IMR-90 (cell line): Measurements from ENCODE around the gene NMT1. TPM values are rescaled to one million over a fixed set of nuclear protein-coding genes. Genes with fewer than 3 reads are reported as not detected.

Experiments used
- ATAC-seq: fragments of 200-7000 bp; cut with Tn5 transposase; 2 replicates; pipeline ENCODE4 v1.9.1; 2020; ENCODE audit warnings: low read depth, mild to moderate bottlenecking, moderate library complexity
- BruUV-seq: library from RNA; stranded (reverse); fragments of 400-500 nt; replicated peaks from 2 replicates; lab custom pipeline; 2021; lab: Mats Ljungman, UMichigan
- CTCF ChIA-PET: fragments of 300-600 bp; formaldehyde crosslinking; extraction: SDS; loops from one replicate; lab custom pipeline; 2021; ENCODE audit warnings: antibody characterized with exemption; lab: Yijun Ruan, JAX
- POLR2A ChIA-PET: fragments of 300-600 bp; sonication (Branson Sonifier 250); formaldehyde crosslinking; loops from one replicate; lab custom pipeline; 2022; ENCODE audit warnings: antibody characterized with exemption; ENCODE audit not compliant: unreplicated experiment; lab: Charles Lee
- DNase-seq: peaks from one replicate; pipeline ENCODE4 v3.0.0; 2013
- H2AFZ ChIP-seq: replicated peaks from 2 replicates; pipeline ENCODE3; 2013; ENCODE audit warnings: low read length, mild to moderate bottlenecking; ENCODE audit not compliant: poor library complexity
- H2AK5ac ChIP-seq: 2 replicates; pipeline ENCODE4 v1.6.1; 2013; ENCODE audit warnings: low read depth, low read length, inconsistent platforms
- H2AK9ac ChIP-seq: replicated peaks from 2 replicates; pipeline ENCODE3; 2013; ENCODE audit warnings: mild to moderate bottlenecking, low read depth, low read length, moderate library complexity; ENCODE audit not compliant: poor library complexity
- H2BK120ac ChIP-seq: 2 replicates; pipeline ENCODE4 v1.6.1; 2013; ENCODE audit warnings: low read depth, low read length, inconsistent platforms
- H2BK15ac ChIP-seq: 3 replicates; pipeline ENCODE4 v1.6.1; 2013; ENCODE audit warnings: low read depth, low read length, inconsistent platforms
- H2BK20ac ChIP-seq: 2 replicates; pipeline ENCODE4 v1.6.1; 2013; ENCODE audit warnings: low read depth, mild to moderate bottlenecking, inconsistent platforms, low read length, moderate library complexity
- H2BK5ac ChIP-seq: 2 replicates; pipeline ENCODE4 v1.6.1; 2013; ENCODE audit warnings: mild to moderate bottlenecking, low read depth, low read length, inconsistent platforms; ENCODE audit not compliant: poor library complexity, severe bottlenecking
- H3K14ac ChIP-seq: replicated peaks from 2 replicates; pipeline ENCODE4 v1.6.1; 2013; ENCODE audit warnings: low read depth, low read length, inconsistent platforms
- H3K18ac ChIP-seq: 2 replicates; pipeline ENCODE4 v1.6.1; 2013; ENCODE audit warnings: low read depth, low read length, control low read depth
- H3K23ac ChIP-seq: 2 replicates; pipeline ENCODE4 v1.6.1; 2013; ENCODE audit warnings: low read depth, low read length, inconsistent platforms
- H3K27ac ChIP-seq: 2 replicates; pipeline ENCODE4 v1.5.1; 2013; ENCODE audit warnings: mild to moderate bottlenecking, control low read depth, low read length; ENCODE audit not compliant: insufficient read depth
- H3K27me3 ChIP-seq: 2 replicates; pipeline ENCODE4 v1.6.1; 2013; ENCODE audit warnings: low read length; ENCODE audit not compliant: control insufficient read depth, insufficient read depth
- H3K36me3 ChIP-seq: 2 replicates; pipeline ENCODE4 v1.6.1; 2013; ENCODE audit warnings: low read length, mixed read lengths; ENCODE audit not compliant: control insufficient read depth, insufficient read depth
- H3K4ac ChIP-seq: 2 replicates; pipeline ENCODE4 v1.6.1; 2013; ENCODE audit warnings: low read depth, low read length, inconsistent platforms
- H3K4me1 ChIP-seq: 2 replicates; pipeline ENCODE4 v1.6.1; 2013; ENCODE audit warnings: low read length, mixed read lengths; ENCODE audit not compliant: control insufficient read depth, insufficient read depth
- H3K4me2 ChIP-seq: 2 replicates; pipeline ENCODE4 v1.6.1; 2013; ENCODE audit warnings: low read depth, mild to moderate bottlenecking, control low read depth, low read length, moderate library complexity
- H3K4me3 ChIP-seq: 2 replicates; pipeline ENCODE4 v1.5.1; 2013; ENCODE audit warnings: low read depth, mild to moderate bottlenecking, control low read depth, low read length, moderate library complexity; ENCODE audit not compliant: insufficient read depth
- H3K56ac ChIP-seq: 2 replicates; pipeline ENCODE4 v1.6.1; 2013; ENCODE audit warnings: low read length, inconsistent platforms; ENCODE audit not compliant: insufficient read depth; ENCODE audit errors: extremely low read depth
- H3K79me1 ChIP-seq, 2 experiments: 2 replicates each; pipeline ENCODE4 v1.6.1; 2013; ENCODE audit warnings: low read length in 2 of 2, inconsistent platforms in 1 of 2, low read depth in 1 of 2
- H3K9ac ChIP-seq: 2 replicates; pipeline ENCODE4 v1.6.1; 2013; ENCODE audit warnings: low read depth, low read length, control low read depth
- H3K9me1 ChIP-seq: 2 replicates; pipeline ENCODE4 v1.6.1; 2013; ENCODE audit warnings: low read length, inconsistent platforms; ENCODE audit not compliant: insufficient read depth
- H3K9me3 ChIP-seq: 2 replicates; pipeline ENCODE4 v1.6.1; 2013; ENCODE audit warnings: low read length; ENCODE audit not compliant: control insufficient read depth, insufficient read depth
- H4K20me1 ChIP-seq: 2 replicates; pipeline ENCODE4 v1.6.1; 2013; ENCODE audit warnings: low read length, inconsistent platforms; ENCODE audit not compliant: insufficient read depth
- H4K5ac ChIP-seq: 2 replicates; pipeline ENCODE4 v1.6.1; 2013; ENCODE audit warnings: mild to moderate bottlenecking, low read depth, low read length, control low read depth
- H4K8ac ChIP-seq, 2 experiments: 2 replicates each; pipeline ENCODE4 v1.6.1; 2013; ENCODE audit warnings: low read depth in 2 of 2, low read length in 2 of 2, control low read depth in 1 of 2, inconsistent platforms in 1 of 2
- H4K91ac ChIP-seq: 2 replicates; pipeline ENCODE4 v1.6.1; 2013; ENCODE audit warnings: low read depth, low read length, inconsistent platforms; ENCODE audit not compliant: insufficient read depth
- BHLHE40 ChIP-seq: fragments of 150-350 bp; IDR thresholded peaks from 2 replicates; pipeline ENCODE4 v1.6.1; 2016; ENCODE audit warnings: mild to moderate bottlenecking, low read depth, low read length
- CEBPB ChIP-seq: IDR thresholded peaks from 2 replicates; pipeline ENCODE4 v1.6.1; 2012; ENCODE audit warnings: low read depth, low read length, improper control_type of control experiment
- CHD1 ChIP-seq: IDR thresholded peaks from 2 replicates; pipeline ENCODE4 v1.6.1; 2012; ENCODE audit warnings: low read depth, low read length, improper control_type of control experiment
- FOS ChIP-seq: fragments of 150-350 bp; IDR thresholded peaks from 2 replicates; pipeline ENCODE4 v1.6.1; 2016; ENCODE audit warnings: low read depth, low read length
- MAFK ChIP-seq: IDR thresholded peaks from 2 replicates; pipeline ENCODE4 v1.6.1; 2012; ENCODE audit warnings: low read depth, low read length, improper control_type of control experiment
- MAZ ChIP-seq: IDR thresholded peaks from 2 replicates; pipeline ENCODE4 v1.6.1; 2012; ENCODE audit warnings: low read depth, mild to moderate bottlenecking, low read length, improper control_type of control experiment, moderate library complexity, borderline replicate concordance
- MXI1 ChIP-seq: IDR thresholded peaks from 2 replicates; pipeline ENCODE4 v1.6.1; 2012; ENCODE audit warnings: low read depth, mild to moderate bottlenecking, low read length, moderate library complexity, borderline replicate concordance
- NFE2L2 ChIP-seq: fragments of 150-350 bp; IDR thresholded peaks from 2 replicates; pipeline ENCODE4 v1.6.1; 2016; ENCODE audit warnings: low read depth, mild to moderate bottlenecking, low read length
- POLR2A ChIP-seq: IDR thresholded peaks from 2 replicates; pipeline ENCODE4 v1.6.1; 2012; ENCODE audit warnings: mild to moderate bottlenecking, low read depth, low read length
- RCOR1 ChIP-seq: IDR thresholded peaks from 2 replicates; pipeline ENCODE4 v1.6.1; 2012; ENCODE audit warnings: mild to moderate bottlenecking, low read length, improper control_type of control experiment; ENCODE audit not compliant: insufficient replicate concordance
- RFX5 ChIP-seq: IDR thresholded peaks from 2 replicates; pipeline ENCODE4 v1.8.0; 2012; ENCODE audit warnings: low read depth, mild to moderate bottlenecking, low read length, moderate library complexity
- SMC3 ChIP-seq: fragments of 150-350 bp; IDR thresholded peaks from 2 replicates; pipeline ENCODE4 v1.6.1; 2016; ENCODE audit warnings: low read depth, mild to moderate bottlenecking, antibody characterized with exemption, low read length, moderate library complexity
- WGBS, 2 experiments: methylation state at CpG; one replicate each; pipeline versions ENCODE4 v1.1.5 to v1.1.7; 2013; ENCODE audit warnings: missing lambda C conversion rate in 2 of 2; ENCODE audit not compliant: insufficient read length in 1 of 2; ENCODE audit errors: extremely low coverage in 2 of 2; 5-methylcytosine and 5-hydroxymethylcytosine counted together
- dilution Hi-C: fragments of 300-500 bp; cut with HindIII; formaldehyde crosslinking; loops from one replicate; pipeline ENCODE4 v1.14.3; 2018; ENCODE audit warnings: low sequenced_read_pairs; ENCODE audit not compliant: unreplicated experiment
- in situ Hi-C: fragments of 300-500 bp; cut with MboI; formaldehyde crosslinking; loops from 3 replicates; pipeline ENCODE4 v1.14.3; 2019; ENCODE audit warnings: low sequenced_read_pairs, inconsistent platforms, mixed read lengths
- intact Hi-C: fragments of 100-400 bp; cut with micrococcal nuclease; formaldehyde crosslinking; loops from 2 replicates; pipeline ENCODE4 v1.10.0; 2022
- polyA plus RNA-seq, 3 experiments: library from polyadenylated mRNA; depleted of rRNA; stranded (reverse); fragments of >200 nt; gene quantifications; 2 replicates each; pipeline ENCODE4 v1.2.3, GENCODE V29; 2012; ENCODE audit warnings: low replicate concordance in 1 of 3
- total RNA-seq: library from RNA; depleted of rRNA; stranded (reverse); fragments of >200 nt; gene quantifications from 2 replicates; pipeline ENCODE4 v1.2.3, GENCODE V29; 2012

The NMT1 gene
- total and polyA plus RNA-seq, 2 of the 4 experiments (the other 2 are of a cell fraction): 38.0 to 60.6 TPM

GRCh38 chr17:45123076-45123770 lies 62.1 kb downstream of the NMT1 start:
- H3K9me1 ChIP-seq: peaks cover 28% of the 10 kb centered on the region
- peak overlapping the region; percentile 100 for H2AK5ac ChIP-seq
- H2BK15ac ChIP-seq: peak overlapping the region; percentile 73; the same call in 2 of the 3 replicates
- no peak overlapping the region for H3K4me2 ChIP-seq
- ChIA-PET CTCF (interaction anchor here (1.7 kb wide), 1 partner anchor 12 kb away, joined by 5 read pairs; the partner anchor contains the start of gene ACBD4), POLR2A (no interaction called here)
- H3K56ac ChIP-seq: no peak overlapping the region
- no peak overlapping the region for H3K4me3 ChIP-seq
- WGBS, 2 experiments: no CpG with 5 or more reads among the region's 6 CpGs
- peaks cover 16% of the 10 kb centered on the region; the same call in 1 of the 2 replicates for H3K36me3 ChIP-seq
- H3K27me3 ChIP-seq: no peaks in the 10 kb centered on the region
- intact Hi-C loops: no loop called here
- DNase-seq (no peak), ATAC-seq (no peak)
- H3K27ac ChIP-seq: peak overlapping the region; percentile 69
- peak overlapping the region; percentile 83 to 89 for H4K8ac ChIP-seq
- no peak for TF ChIP-seq SMC3
- TF ChIP-seq MXI1: no peak
- TF ChIP-seq MAFK: no peak
- TF ChIP-seq POLR2A: no peak
- no peak for TF ChIP-seq MAZ
- TF ChIP-seq FOS: no peak
- no peak for TF ChIP-seq BHLHE40
- no peak for TF ChIP-seq RFX5
- TF ChIP-seq RCOR1: no peak
- TF ChIP-seq CHD1: no peak
- no peak for TF ChIP-seq NFE2L2
- no peak for TF ChIP-seq CEBPB
- H3K79me1 ChIP-seq: peaks cover 49 to 63% of the 10 kb centered on the region in 2 experiments
- H3K4me1 ChIP-seq: peaks cover 32% of the 10 kb centered on the region
- H4K91ac ChIP-seq: peak overlapping the region; percentile 93
- peak overlapping the region; percentile 86 for H2BK20ac ChIP-seq
- no peak overlapping the region for H2AFZ ChIP-seq
- peak overlapping the region; percentile 91 for H2BK120ac ChIP-seq
- in situ Hi-C loops: no loop called here
- peak overlapping the region; percentile 62; the same call in 1 of the 2 replicates for H3K23ac ChIP-seq
- peak overlapping the region; percentile 82 for H3K14ac ChIP-seq
- H4K5ac ChIP-seq: peak overlapping the region; percentile 65
- H3K4ac ChIP-seq: peak overlapping the region; percentile 97
- peak overlapping the region; percentile 80 for H2BK5ac ChIP-seq
- H3K9ac ChIP-seq: no peak overlapping the region
- H4K20me1 ChIP-seq: no peaks in the 10 kb centered on the region
- H2AK9ac ChIP-seq: peak overlapping the region; percentile 99
- no TSS peak for BruUV-seq
- no peaks in the 10 kb centered on the region for H3K9me3 ChIP-seq
- peak overlapping the region; percentile 68 for H3K18ac ChIP-seq
- dilution Hi-C loops: no loop called here
